CD4-positive, alpha-beta T cell treated with Interferon alpha-2 for 1 hour (primary cell): ENCODE measurements around the gene PDE10A.

Experiments used
- DNase-seq, 2 donors: peaks; one replicate each; pipeline ENCODE4 v3.0.0-alpha.2; 2020 to 2022

The PDE10A gene

GRCh38 chr6:165677091-165677490 is 14.1 kb upstream of the PDE10A start:
- no peak for DNase-seq

- no peak for DNase-seq
Measured at GRCh38 chr6:165676435-165677068, 13.5 kb upstream of the PDE10A start.

- no peak for DNase-seq
Measured at GRCh38 chr6:165675120-165675519, 12.1 kb upstream of the PDE10A start.

GRCh38 chr6:165674155-165675029 is 11.4 kb upstream of the PDE10A start:
- DNase-seq, result no peak

- DNase-seq, result no peak
Measured at GRCh38 chr6:165671222-165671768, 8.3 kb upstream of the PDE10A start.

- no peak for DNase-seq
Measured at GRCh38 chr6:165668951-165669350, 5.9 kb upstream of the PDE10A start.

- DNase-seq, result no peak
Measured at GRCh38 chr6:165665384-165665672, 2.3 kb upstream of the PDE10A start.

- no peak for DNase-seq
Measured at GRCh38 chr6:165664559-165665383, 1.7 kb upstream of the PDE10A start.

- no peak for DNase-seq
Measured at GRCh38 chr6:165663736-165664558, 906 bp upstream of the PDE10A start.

- DNase-seq, result no peak
Measured at GRCh38 chr6:165663377-165663735, 315 bp upstream of the PDE10A start.

GRCh38 chr6:165662041-165662748 is 846 bp downstream of the PDE10A start:
- no peak for DNase-seq

GRCh38 chr6:165661664-165662025 is 1.4 kb downstream of the PDE10A start:
- DNase-seq, result no peak

GRCh38 chr6:165660857-165661663 is 2.0 kb downstream of the PDE10A start:
- DNase-seq, result no peak

GRCh38 chr6:165659945-165660856 is 2.8 kb downstream of the PDE10A start:
- DNase-seq, result no peak

- no peak for DNase-seq
Measured at GRCh38 chr6:165658395-165659058, 4.5 kb downstream of the PDE10A start.

- DNase-seq, result no peak
Measured at GRCh38 chr6:165657325-165657680, 5.7 kb downstream of the PDE10A start.

- DNase-seq, result no peak
Measured at GRCh38 chr6:165656581-165657324, 6.3 kb downstream of the PDE10A start.

GRCh38 chr6:165655191-165655590 is 7.8 kb downstream of the PDE10A start:
- no peak for DNase-seq

GRCh38 chr6:165654144-165654543 is 8.9 kb downstream of the PDE10A start:
- no peak for DNase-seq
